Upper lobe of left lung (tissue), 4 donors: ENCODE data around the gene WDR70.
"Not testable (repeated sequence)": the region's sequence is repeated elsewhere in the genome, so short reads cannot be mapped to it uniquely, and the experiment has no call there.

Experiments
- CTCF ChIP-seq, 6 experiments: fragments of 450-650 bp in 4 of 6; fragments of 200-600 bp in 2 of 6; sonication (generic) in 2 of 6; IDR thresholded peaks; one replicate each; pipeline ENCODE4 v1.5.1; 2016 to 2019; ENCODE audit warnings: antibody characterized with exemption in 6 of 6
- EP300 ChIP-seq, 4 donors: sonication (generic); formaldehyde crosslinking; IDR thresholded peaks; one replicate each; pipeline ENCODE4 v1.5.1; 2017; ENCODE audit warnings: antibody characterized with exemption in 4 of 4, control low read depth in 2 of 4
- POLR2A ChIP-seq, 4 donors: fragments of 450-650 bp; IDR thresholded peaks; one replicate each; pipeline ENCODE4 v1.5.1; 2016 to 2017; ENCODE audit warnings: antibody characterized with exemption in 4 of 4, mild to moderate bottlenecking in 2 of 4

- not testable (repeated sequence) for TF ChIP-seq CTCF, POLR2A, EP300 (IDR thresholded peaks at IDR 0.05)
Observed at GRCh38 chr5:37688925-37689324, 309.8 kb downstream of the WDR70 start.
